Activated naive CD4-positive, alpha-beta T cell treated with anti-CD3 and anti-CD28 coated beads for 36 hours (primary cell): ENCODE results near the gene MMUT. TPM values are rescaled to one million over a fixed set of nuclear protein-coding genes. Genes with fewer than 3 reads are reported as not detected.
A peak's percentile ranks its signal among the peaks of the same experiment; 100 is the strongest.

Experiments
- CTCF ChIA-PET: fragments of 350-600 bp; sonication (Branson Sonifier 250); formaldehyde crosslinking; loops from one replicate; lab custom pipeline; 2021; ENCODE audit warnings: antibody characterized with exemption; lab: Charles Lee
- DNase-seq: peaks from one replicate; pipeline ENCODE4 v3.0.0-alpha.2; 2020
- H3K27ac Mint-ChIP-seq: one replicate; pipeline ENCODE4 v1.8.0; 2021; ENCODE audit warnings: mild to moderate bottlenecking, mixed read lengths
- H3K27me3 Mint-ChIP-seq: one replicate; pipeline ENCODE4 v1.8.0; 2021; ENCODE audit warnings: low read depth, mixed read lengths
- H3K36me3 Mint-ChIP-seq: one replicate; pipeline ENCODE4 v1.8.0; 2021; ENCODE audit warnings: low read depth, mixed read lengths
- H3K4me1 Mint-ChIP-seq: one replicate; pipeline ENCODE4 v1.8.0; 2021; ENCODE audit warnings: low read depth, mixed read lengths
- H3K4me3 Mint-ChIP-seq: one replicate; pipeline ENCODE4 v1.8.0; 2021; ENCODE audit warnings: mild to moderate bottlenecking, moderate library complexity, mixed read lengths
- H3K9me3 Mint-ChIP-seq: one replicate; pipeline ENCODE4 v1.8.0; 2021; ENCODE audit warnings: mixed read lengths
- intact Hi-C: fragments of 100-400 bp; cut with micrococcal nuclease; formaldehyde crosslinking; loops from one replicate; pipeline ENCODE4 v1.15.1; 2023
- total RNA-seq, 2 experiments: library from RNA; stranded (reverse); gene quantifications; one replicate each; pipeline ENCODE4 v1.2.3, GENCODE V29; 2021

MMUT gene
- total RNA-seq, 2 experiments from 2014 or later, result 15.1 to 15.2 TPM

- H3K9me3 Mint-ChIP-seq, result no peaks in the 10 kb centered on the region
- peaks cover 18% of the 10 kb centered on the region for H3K4me1 Mint-ChIP-seq
- intact Hi-C loops, result no loop called here
- no peaks in the 10 kb centered on the region for H3K27me3 Mint-ChIP-seq
- CTCF ChIA-PET, result no interaction called here
- H3K36me3 Mint-ChIP-seq, result peaks cover 17% of the 10 kb centered on the region
- no peak overlapping the region for H3K4me3 Mint-ChIP-seq
- no peak for DNase-seq
- no peak overlapping the region for H3K27ac Mint-ChIP-seq
These were observed 5.0 kb upstream of the MMUT start for GRCh38 chr6:49468042-49468441.

- Mint-ChIP-seq H3K9me3 (no peaks in the 10 kb centered on the region), H3K27ac (no peak overlapping the region), H3K27me3 (no peaks in the 10 kb centered on the region), H3K4me3 (peak overlapping the region; percentile 96), H3K36me3 (peaks cover 9% of the 10 kb centered on the region), H3K4me1 (peaks cover 35% of the 10 kb centered on the region)
- no peak for DNase-seq
- intact Hi-C loops, result loop anchor here (5.0 kb wide), 1 partner anchor 383 kb away; no protein-coding TSS in a partner anchor
- CTCF ChIA-PET, result no interaction called here
These were observed 1.6 kb upstream of the MMUT start for GRCh38 chr6:49464691-49465090.

DNA sequence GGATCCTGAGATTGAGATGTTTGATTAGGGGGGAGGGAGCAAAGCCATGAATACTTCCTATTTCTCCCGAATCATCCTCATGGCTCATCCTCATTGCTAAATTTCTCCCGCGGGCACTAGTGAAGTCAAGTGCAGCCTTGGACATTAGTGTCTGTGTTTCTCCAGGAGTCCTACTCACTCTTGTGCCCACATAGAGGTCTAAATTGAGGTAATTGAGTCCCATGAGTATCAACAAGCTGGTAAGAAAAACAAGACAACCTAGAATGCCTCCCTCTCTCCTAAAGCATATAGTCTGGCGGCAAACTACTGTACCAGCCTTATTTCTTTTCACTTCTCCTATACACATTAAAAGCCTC is 537 bp upstream of the MMUT start:
- Mint-ChIP-seq H3K4me3 (peak overlapping the region; percentile 96), H3K9me3 (no peaks in the 10 kb centered on the region), H3K4me1 (peaks cover 41% of the 10 kb centered on the region), H3K36me3 (peaks cover 4% of the 10 kb centered on the region), H3K27ac (peak overlapping the region; percentile 89), H3K27me3 (no peaks in the 10 kb centered on the region)
- DNase-seq, result no peak
- intact Hi-C loops, result loop anchor here (1.0 to 5.0 kb wide), 5 partner anchors 88 to 1985 kb away; no protein-coding TSS in a partner anchor
- CTCF ChIA-PET, result no interaction called here

DNA sequence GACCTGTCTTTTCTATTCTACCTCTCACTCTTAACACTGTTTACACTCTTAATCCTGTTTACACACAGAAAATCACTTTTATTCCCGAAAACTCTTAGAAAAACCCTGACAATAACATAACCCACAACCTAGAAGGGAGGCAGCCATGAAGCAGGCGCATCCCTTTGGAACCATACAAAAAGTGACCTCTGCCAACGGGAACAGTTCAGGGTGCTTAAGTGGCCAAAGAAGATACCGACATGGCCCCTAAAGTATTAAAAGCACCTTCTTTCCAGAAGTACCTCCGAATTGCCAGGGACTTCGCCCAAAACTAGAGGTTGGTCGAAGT is 490 bp downstream of the MMUT start:
- Mint-ChIP-seq H3K36me3 (peaks cover 6% of the 10 kb centered on the region), H3K27ac (peak overlapping the region; percentile 89), H3K4me1 (peaks cover 41% of the 10 kb centered on the region), H3K27me3 (no peaks in the 10 kb centered on the region), H3K9me3 (no peaks in the 10 kb centered on the region), H3K4me3 (peak overlapping the region; percentile 96)
- CTCF ChIA-PET, result no interaction called here
- DNase-seq, result no peak
- intact Hi-C loops, result loop anchor here (2.0 to 5.0 kb wide), 2 partner anchors 144 to 385 kb away; no protein-coding TSS in a partner anchor

DNA sequence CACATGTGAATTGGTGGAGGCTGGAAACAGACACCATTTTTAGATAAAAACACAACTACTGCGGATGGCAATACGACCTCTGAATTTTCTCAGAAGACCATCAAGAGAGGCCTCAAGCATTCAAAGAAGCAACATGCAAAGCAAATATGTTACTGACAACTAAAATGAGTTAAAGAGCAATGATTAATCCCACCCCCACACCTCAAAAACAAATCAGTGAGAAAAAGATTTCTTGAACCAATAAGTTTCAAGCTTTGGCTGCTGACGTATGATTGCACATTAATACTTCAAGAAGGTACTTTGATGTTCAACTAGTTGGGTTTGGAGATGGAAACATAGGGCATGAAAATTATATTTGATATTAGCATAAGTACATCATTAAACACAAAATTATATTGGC is 982 bp downstream of the MMUT start:
- Mint-ChIP-seq H3K4me3 (peak overlapping the region; percentile 96), H3K27me3 (no peaks in the 10 kb centered on the region), H3K4me1 (peaks cover 41% of the 10 kb centered on the region), H3K27ac (peak overlapping the region; percentile 89), H3K9me3 (no peaks in the 10 kb centered on the region), H3K36me3 (peaks cover 7% of the 10 kb centered on the region)
- DNase-seq, result no peak
- intact Hi-C loops, result loop anchor here (2.0 to 5.0 kb wide), 2 partner anchors 145 to 385 kb away; no protein-coding TSS in a partner anchor
- CTCF ChIA-PET, result interaction anchor here (0.6 kb wide), 1 partner anchor 9 kb away, joined by 3 read pairs; no protein-coding TSS in a partner anchor

DNA sequence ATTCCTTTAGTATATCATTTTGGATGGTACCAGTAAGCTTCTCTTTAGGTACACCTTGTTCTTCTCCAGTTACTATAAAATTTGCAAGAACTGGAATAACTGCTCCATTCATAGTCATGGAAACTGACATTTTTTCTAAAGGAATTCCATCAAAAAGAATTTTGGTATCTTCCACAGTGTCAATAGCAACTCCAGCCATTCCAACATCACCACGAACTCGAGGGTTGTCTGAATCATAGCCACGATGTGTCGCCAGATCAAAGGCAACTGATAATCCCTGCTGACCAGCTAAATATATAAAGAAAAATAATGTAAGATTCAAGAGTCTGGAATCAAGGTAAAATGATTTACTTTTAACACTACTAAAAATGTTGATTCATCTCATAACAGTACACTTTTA is 5.3 kb downstream of the MMUT start:
- Mint-ChIP-seq H3K4me3 (no peak overlapping the region), H3K4me1 (peaks cover 25% of the 10 kb centered on the region), H3K36me3 (peaks cover 12% of the 10 kb centered on the region), H3K27me3 (no peaks in the 10 kb centered on the region), H3K9me3 (no peaks in the 10 kb centered on the region), H3K27ac (no peak overlapping the region)
- intact Hi-C loops, result no loop called here
- no peak for DNase-seq
- CTCF ChIA-PET, result no interaction called here

DNA sequence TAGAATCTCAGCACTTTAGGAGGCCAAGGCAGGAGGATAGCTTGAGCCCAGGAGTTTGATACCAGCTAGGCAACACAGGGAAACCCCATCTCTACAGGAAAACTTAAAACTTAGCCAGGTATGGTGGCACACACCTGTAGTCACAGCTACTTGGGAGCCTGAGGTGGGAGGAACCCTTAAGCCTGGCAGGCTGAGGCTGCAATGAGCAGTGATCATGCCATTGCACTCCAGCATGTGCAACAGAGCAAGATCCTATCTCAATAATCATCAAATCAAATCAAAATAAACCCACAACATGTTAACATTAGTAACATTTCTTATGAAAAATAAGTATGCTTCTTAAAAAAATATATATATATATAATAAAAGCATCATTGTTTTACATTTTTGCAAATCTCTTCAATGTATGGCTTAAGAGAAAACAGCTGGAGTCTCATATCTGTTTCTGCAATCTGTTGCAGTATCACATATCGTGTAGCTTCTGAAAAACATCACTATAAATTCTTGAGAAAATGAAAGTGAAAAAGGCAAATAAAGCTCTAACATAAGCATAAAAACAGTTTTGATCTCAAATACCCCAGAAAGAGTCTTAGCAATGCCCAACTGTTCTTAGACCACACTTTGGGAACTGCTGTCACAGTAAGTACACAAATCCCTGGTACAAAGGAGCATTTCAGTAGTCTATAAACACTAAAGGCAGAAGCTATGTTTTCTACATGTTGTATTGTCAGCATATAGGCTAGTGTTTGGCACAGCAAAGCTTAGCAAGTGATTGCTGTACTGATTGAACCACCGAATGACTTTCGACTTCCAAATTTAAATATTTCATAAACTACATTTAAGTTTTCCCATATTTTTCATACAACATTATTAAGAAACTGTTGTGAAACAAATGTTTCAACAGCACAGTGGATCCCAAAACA is 8.0 kb downstream of the MMUT start:
- intact Hi-C loops, result no loop called here
- CTCF ChIA-PET, result interaction anchor here (0.8 kb wide), 1 partner anchor 9 kb away, joined by 3 read pairs; no protein-coding TSS in a partner anchor
- H3K4me3 Mint-ChIP-seq, result no peak overlapping the region
- peaks cover 8% of the 10 kb centered on the region for H3K4me1 Mint-ChIP-seq
- H3K9me3 Mint-ChIP-seq, result no peaks in the 10 kb centered on the region
- H3K27me3 Mint-ChIP-seq, result no peaks in the 10 kb centered on the region
- H3K36me3 Mint-ChIP-seq, result peaks cover 11% of the 10 kb centered on the region
- no peak overlapping the region for H3K27ac Mint-ChIP-seq
- DNase-seq, result no peak

GRCh38 chr6:49453221-49453620 is 9.8 kb downstream of the MMUT start:
- no peak overlapping the region for H3K27ac Mint-ChIP-seq
- no peaks in the 10 kb centered on the region for H3K27me3 Mint-ChIP-seq
- CTCF ChIA-PET, result interaction anchor here (0.6 kb wide), 1 partner anchor 9 kb away, joined by 3 read pairs; no protein-coding TSS in a partner anchor
- intact Hi-C loops, result no loop called here
- H3K4me1 Mint-ChIP-seq, result peaks cover 2% of the 10 kb centered on the region
- DNase-seq, result no peak
- H3K4me3 Mint-ChIP-seq, result no peak overlapping the region
- H3K9me3 Mint-ChIP-seq, result no peaks in the 10 kb centered on the region
- H3K36me3 Mint-ChIP-seq, result peaks cover 18% of the 10 kb centered on the region

- no peak overlapping the region for H3K4me3 Mint-ChIP-seq
- CTCF ChIA-PET, result no interaction called here
- no peaks in the 10 kb centered on the region for H3K9me3 Mint-ChIP-seq
- H3K36me3 Mint-ChIP-seq, result peaks cover 31% of the 10 kb centered on the region
- no peaks in the 10 kb centered on the region for H3K4me1 Mint-ChIP-seq
- H3K27me3 Mint-ChIP-seq, result no peaks in the 10 kb centered on the region
- no peak for DNase-seq
- intact Hi-C loops, result no loop called here
- no peak overlapping the region for H3K27ac Mint-ChIP-seq
These were observed 32.2 kb downstream of the MMUT start for GRCh38 chr6:49430866-49431265.

DNA sequence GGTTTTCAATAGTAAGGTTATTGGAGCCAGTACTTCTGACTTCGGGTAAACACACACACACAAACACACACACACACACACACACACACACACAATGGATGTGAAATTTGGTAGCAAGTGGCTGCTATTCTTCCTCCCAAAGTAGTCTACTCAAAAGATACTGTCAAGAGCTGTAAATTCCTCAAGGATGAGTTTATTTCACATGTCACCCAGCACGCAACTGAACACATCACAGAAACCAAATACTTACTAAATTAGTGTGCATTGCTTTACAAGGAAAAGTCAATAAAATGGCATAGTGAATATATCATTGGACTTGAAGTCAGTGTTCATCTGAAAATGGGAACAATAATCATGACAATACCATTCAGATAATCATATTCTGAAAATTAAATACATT is 32.9 kb downstream of the MMUT start:
- no peak overlapping the region for H3K4me3 Mint-ChIP-seq
- intact Hi-C loops, result no loop called here
- peaks cover 24% of the 10 kb centered on the region for H3K36me3 Mint-ChIP-seq
- H3K4me1 Mint-ChIP-seq, result no peaks in the 10 kb centered on the region
- H3K9me3 Mint-ChIP-seq, result no peaks in the 10 kb centered on the region
- no peaks in the 10 kb centered on the region for H3K27me3 Mint-ChIP-seq
- no peak for DNase-seq
- no peak overlapping the region for H3K27ac Mint-ChIP-seq
- CTCF ChIA-PET, result no interaction called here

DNA sequence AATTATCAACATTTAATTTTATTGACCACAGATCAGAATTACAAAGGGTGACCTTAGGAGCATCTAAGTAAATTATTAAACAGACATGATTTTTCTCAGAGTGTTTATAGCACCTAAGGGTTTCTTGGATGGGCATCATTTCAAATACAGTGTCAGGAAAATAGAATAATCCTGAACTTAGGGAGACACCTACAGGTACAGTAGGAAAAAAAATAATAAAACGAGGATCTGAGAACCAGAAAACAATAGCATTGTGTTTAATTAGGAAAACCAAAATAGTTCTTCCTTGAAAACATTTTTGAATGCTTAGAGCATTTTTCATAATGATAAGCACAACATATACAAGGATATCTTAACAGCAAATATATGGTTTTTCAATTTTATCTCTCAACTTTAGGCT is 39.2 kb downstream of the MMUT start:
- CTCF ChIA-PET, result interaction anchor here (1.5 kb wide), 1 partner anchor 14 kb away, joined by 4 read pairs; no protein-coding TSS in a partner anchor
- intact Hi-C loops, result no loop called here
- Mint-ChIP-seq H3K27me3 (no peaks in the 10 kb centered on the region), H3K4me1 (no peaks in the 10 kb centered on the region), H3K27ac (no peak overlapping the region), H3K36me3 (peaks cover 6% of the 10 kb centered on the region), H3K9me3 (no peaks in the 10 kb centered on the region), H3K4me3 (no peak overlapping the region)
- no peak for DNase-seq

- Mint-ChIP-seq H3K27me3 (peaks cover 5% of the 10 kb centered on the region), H3K36me3 (no peaks in the 10 kb centered on the region), H3K27ac (no peak overlapping the region), H3K4me3 (no peak overlapping the region), H3K4me1 (no peaks in the 10 kb centered on the region), H3K9me3 (no peaks in the 10 kb centered on the region)
- no peak for DNase-seq
- CTCF ChIA-PET, result no interaction called here
- intact Hi-C loops, result no loop called here
These were observed 46.9 kb downstream of the MMUT start for GRCh38 chr6:49416195-49416594.

GRCh38 chr6:49415358-49415757 is 47.7 kb downstream of the MMUT start:
- no peaks in the 10 kb centered on the region for H3K4me1 Mint-ChIP-seq
- H3K9me3 Mint-ChIP-seq, result no peaks in the 10 kb centered on the region
- DNase-seq, result no peak
- CTCF ChIA-PET, result no interaction called here
- H3K27me3 Mint-ChIP-seq, result peaks cover 5% of the 10 kb centered on the region
- intact Hi-C loops, result no loop called here
- no peak overlapping the region for H3K4me3 Mint-ChIP-seq
- no peaks in the 10 kb centered on the region for H3K36me3 Mint-ChIP-seq
- no peak overlapping the region for H3K27ac Mint-ChIP-seq
